ENCODE results near the gene MACROD2.

MACROD2 gene

DNA sequence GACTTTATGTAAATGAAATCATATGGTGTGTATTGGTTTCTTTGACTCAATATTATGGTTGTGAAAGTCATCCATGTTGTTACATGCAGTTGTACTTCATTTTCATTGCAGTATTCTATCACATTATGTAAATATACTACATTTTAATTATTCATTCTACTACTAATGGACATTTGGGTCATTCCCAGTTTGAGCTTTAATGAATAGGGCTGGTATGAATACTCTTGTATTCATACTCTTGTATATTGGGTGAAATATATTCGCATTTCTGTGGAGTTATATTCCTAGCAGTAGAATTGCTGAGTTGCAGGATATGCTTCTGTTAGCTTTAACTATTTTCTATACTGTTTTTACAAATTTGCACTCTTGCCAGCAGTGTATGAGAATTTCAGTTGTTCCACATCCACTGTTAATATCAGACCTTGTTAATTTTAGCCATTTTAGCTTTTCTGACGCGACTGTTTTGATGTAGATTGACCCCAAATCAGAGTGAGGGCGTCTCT, 1633.6 kb downstream of the MACROD2 start:
- FAIRE-seq: no peak

DNA sequence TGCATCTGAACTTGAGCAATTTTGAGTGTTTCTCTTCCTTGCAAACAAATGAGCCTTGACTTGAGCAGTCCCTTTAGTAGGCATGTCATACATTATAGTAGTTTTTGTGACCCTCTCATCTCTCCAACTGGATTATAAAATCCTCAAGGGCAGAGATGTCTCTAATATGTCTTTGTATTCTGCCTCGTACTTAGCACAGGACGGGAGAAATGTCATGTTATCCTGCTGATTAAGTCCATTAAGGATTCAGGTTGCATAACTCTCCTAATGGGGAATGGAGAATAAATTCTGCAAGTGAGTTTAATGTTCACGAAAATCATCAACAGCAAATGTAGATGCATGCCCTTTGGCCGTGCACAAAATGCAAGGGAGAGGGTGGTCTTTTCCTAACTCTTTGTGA, 1635.0 kb downstream of the MACROD2 start:
- DNase-seq (ENCODE audit: low spot score) (no peak), FAIRE-seq (no peak)

More for the DNA sequence above, 1633.6 kb downstream of the MACROD2 start:
- no peak for DNase-seq (ENCODE audit: low spot score)

DNA sequence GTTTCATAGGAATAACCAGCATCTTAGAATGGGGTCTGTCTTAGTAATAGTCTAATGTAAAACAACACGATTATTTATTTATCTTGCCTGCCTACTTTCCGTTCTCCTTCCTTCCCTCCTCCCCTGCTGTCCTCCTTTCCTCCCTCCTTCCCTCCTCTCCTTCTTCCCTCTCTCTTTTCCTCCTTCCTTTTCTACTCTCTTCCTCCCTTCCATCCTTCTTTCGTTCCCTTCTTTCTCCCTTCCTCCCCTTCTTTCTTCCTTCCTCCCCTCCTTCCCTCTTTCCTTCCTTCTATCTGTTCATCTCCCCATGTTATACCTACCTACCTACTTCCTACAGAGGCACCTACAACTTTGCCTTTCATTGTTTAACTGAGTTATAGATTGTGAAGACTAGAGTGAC, 1637.4 kb downstream of the MACROD2 start:
- no peak for FAIRE-seq
- DNase-seq (ENCODE audit: low spot score): no peak

- FAIRE-seq (no peak), DNase-seq (ENCODE audit: low spot score) (no peak)
Observed at GRCh38 chr20:15634102-15634501, 1638.8 kb downstream of the MACROD2 start.

DNA sequence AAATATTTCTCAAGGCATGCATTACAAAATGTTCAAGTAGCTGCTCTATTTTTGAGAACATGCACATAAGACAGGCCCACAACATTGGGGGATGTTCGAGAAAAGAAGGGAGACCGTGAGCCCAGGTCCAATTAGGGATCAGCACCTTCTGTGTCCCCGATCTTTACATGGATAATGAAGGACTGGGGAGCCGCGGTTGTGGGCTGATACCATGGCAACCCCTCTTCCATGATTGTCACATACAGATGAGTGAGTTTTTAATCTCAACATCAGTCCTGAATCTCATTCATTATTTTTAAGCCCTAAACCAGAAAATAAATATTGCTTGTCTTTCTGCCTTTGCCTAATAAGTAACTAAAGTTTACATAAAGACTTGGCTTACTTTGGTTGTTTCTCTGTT, 1642.2 kb downstream of the MACROD2 start:
- DNase-seq (ENCODE audit: low spot score): no peak
- FAIRE-seq: no peak

DNA sequence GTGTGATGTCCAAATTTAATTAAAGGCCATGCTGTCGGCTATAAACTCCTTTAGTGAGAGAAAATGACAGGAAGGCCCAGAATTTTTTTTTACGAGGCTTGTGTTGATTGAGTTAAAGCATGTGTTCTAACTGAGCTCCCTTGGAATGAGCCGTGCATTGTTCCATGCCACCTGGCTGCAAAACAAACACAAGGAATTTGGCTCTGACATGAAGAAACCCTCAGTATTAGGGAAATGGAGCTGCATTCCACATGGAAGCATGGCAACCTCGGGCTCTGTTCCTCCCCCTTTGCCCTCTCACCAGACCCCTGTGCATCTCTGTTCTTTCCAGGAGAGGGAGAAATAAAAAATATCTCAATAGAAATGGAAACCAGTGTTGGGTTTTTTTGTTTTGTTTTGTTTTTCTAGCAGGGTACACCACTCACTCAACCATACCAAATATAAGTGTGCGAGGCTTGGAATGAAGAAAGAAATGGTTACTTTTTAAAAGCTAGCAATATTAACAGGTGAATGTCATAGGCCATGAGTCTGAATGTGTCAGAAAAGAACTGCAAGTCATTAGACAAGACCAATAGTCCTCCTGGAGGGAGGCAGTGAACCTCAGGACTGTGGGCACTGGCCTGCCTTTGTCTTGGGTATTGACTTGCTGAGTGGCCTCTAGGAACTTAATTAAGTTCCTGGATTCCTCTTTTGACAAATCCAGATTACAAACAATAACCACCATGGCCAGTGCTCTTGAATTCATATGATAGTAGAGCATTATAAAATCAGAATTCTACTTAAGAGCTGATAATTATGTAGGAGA, 1642.8 kb downstream of the MACROD2 start:
- no peak for FAIRE-seq

DNA sequence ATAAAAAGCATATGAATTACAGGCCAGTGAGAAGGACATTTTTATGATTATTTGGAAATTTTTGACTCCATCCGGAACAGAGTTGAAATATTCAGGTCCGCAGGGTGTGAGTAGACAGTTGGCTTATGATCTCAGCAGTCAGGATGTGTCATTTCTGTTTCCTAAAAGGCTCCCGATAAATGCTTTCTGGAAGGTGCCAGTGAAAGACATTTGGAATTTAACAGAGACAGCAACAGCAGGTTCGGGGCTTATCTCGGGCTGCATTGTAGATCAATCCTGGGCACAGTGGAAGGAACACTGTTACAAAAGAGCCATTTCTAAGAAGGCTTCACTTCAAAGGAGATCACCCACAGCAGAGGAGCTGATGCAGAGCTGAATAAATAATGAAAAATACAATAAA, 1643.5 kb downstream of the MACROD2 start:
- DNase-seq (ENCODE audit: low spot score): no peak
- FAIRE-seq: no peak

More for the DNA sequence above, 1642.8 kb downstream of the MACROD2 start:
- no peak for DNase-seq (ENCODE audit: low spot score)

DNA sequence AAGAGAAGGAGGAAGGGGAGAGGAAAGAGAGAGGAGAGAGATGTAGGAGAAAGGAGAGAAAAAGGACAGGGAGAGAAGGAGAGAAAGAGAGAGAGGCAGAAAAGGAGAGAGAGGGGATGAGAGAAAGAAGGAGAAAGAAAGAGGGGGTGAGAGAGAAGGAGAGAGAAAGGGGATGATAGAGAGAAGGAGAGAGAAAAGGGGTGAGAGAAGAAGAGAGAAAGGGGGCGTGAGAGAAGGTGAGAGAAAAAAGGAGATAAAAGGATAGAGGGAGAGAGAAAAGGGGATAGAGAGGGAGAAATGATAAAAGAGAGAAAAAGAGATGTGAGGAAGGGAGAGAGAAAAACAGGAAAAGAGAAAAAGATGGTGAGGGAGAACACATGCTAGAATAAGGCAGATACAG, 1644.5 kb downstream of the MACROD2 start:
- FAIRE-seq: no peak
- no peak for DNase-seq (ENCODE audit: low spot score)

DNA sequence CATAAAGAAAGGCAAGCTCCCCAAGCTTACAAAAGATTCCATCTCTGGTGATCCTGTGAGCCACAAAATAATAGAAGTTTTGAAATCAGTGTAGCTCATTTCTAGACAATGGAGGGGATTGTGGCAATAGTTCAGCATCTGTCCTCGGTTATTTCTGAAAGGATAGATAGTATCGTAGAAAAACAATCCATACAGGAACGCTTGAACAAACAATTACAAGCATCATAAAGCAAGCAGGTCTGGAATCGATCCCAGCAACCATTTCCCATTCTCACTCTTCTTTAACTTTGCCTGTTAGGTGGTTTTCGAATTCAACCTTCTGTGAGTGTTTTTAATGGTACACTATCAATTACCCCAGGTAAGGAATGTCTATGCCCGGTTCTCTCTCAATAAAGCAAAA, 1646.8 kb downstream of the MACROD2 start:
- no peak for FAIRE-seq
- DNase-seq (ENCODE audit: low spot score): no peak

- FAIRE-seq (peak; percentile 71), DNase-seq (ENCODE audit: low spot score) (no peak)
Observed at GRCh38 chr20:15642676-15643075, 1647.4 kb downstream of the MACROD2 start.

GRCh38 chr20:15643713-15644112, 1648.4 kb downstream of the MACROD2 start:
- DNase-seq (ENCODE audit: low spot score) (peak; percentile 19), FAIRE-seq (no peak)

- FAIRE-seq (no peak), DNase-seq (ENCODE audit: low spot score) (no peak)
Observed at GRCh38 chr20:15645816-15646215, 1650.5 kb downstream of the MACROD2 start.

GRCh38 chr20:15653396-15654207, 1658.3 kb downstream of the MACROD2 start:
- DNase-seq (ENCODE audit: low spot score): no peak

DNA sequence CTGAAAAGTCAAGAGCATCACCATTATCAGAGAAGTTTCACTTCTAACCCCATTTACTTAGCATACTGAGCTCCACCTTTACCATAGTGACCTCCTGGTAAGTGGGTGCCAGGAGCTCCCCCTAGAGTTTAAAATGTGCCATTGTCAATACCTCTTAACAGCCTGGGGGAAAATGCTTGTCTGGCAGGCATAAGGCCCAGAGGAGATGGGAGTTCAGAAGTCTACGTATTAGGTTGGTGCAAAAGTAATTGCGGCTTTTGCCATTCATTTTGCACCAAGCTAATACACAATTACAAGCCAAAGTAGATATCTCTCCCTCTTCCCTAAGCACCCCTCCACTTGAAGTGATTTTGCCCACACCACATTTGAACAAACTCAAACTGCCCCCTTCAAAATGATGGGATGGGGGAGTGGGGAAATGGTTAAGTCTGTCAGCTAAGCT, 1658.9 kb downstream of the MACROD2 start:
- DNase-seq (ENCODE audit: low spot score) (peak; percentile 34), FAIRE-seq (no peak)

More at GRCh38 chr20:15653396-15654207, 1658.3 kb downstream of the MACROD2 start:
- FAIRE-seq: no peak

- no peak for FAIRE-seq
- no peak for DNase-seq (ENCODE audit: low spot score)
Observed at GRCh38 chr20:15655295-15655874, 1660.1 kb downstream of the MACROD2 start.

DNA sequence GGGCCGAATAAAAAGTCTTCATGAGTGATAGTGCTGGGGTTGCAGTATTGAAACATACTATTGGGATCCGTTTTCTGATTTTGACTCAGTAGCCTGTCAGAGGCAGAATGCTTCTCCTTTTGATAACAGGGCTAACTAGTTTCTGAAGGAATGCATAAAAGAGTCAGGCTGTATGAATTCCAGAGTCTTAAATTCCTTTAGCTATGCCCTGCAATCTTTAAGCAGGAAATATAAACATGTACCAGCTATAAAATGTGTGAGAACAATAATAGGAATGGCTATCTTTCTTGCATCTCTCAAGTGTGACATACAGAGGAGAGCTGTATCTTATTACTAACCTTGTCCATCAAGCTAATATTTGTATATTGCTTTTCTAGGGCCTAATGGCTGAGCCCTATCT, 1660.8 kb downstream of the MACROD2 start:
- no peak for DNase-seq (ENCODE audit: low spot score)
- no peak for FAIRE-seq

DNA sequence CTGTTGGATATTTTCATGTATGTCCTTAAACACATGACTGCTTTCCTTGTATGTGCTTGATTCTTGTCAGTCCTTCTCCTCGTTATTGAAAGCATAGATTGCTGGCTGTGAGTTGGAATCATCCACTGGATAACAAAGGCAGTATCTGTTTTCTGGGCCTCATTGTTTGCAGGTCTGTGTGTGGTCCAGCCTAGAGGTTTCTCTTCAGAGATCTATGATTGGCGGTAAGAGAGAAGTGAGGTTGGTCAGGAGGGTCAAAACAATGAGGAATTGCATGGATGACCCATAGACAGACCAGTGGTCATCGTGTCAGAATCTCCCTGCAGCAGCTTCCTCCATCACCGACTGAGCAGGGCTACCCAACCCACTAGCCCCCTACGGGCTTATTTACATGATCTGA, 1663.0 kb downstream of the MACROD2 start:
- DNase-seq (ENCODE audit: low spot score) (no peak), FAIRE-seq (no peak)

DNA sequence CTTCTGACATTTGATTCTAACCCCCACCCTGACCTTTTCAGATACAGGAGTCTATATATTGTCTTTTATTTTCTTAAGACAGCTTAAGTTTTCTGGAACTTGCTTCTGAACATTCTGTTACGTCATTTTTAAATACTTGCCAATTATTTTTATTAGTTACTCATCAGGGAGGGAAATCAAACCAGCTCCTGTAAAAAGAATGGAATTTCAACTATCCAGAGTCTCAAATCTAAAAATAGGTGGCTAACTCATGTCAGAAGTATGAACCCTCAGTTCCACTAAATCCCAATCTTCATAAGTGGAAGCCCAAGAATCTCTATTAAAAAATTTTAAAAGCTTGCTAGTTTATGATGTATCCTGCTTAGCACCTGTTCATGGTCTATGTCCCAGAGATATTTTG, 1677.9 kb downstream of the MACROD2 start:
- no peak for FAIRE-seq
- DNase-seq (ENCODE audit: low spot score): peak; percentile 33

DNA sequence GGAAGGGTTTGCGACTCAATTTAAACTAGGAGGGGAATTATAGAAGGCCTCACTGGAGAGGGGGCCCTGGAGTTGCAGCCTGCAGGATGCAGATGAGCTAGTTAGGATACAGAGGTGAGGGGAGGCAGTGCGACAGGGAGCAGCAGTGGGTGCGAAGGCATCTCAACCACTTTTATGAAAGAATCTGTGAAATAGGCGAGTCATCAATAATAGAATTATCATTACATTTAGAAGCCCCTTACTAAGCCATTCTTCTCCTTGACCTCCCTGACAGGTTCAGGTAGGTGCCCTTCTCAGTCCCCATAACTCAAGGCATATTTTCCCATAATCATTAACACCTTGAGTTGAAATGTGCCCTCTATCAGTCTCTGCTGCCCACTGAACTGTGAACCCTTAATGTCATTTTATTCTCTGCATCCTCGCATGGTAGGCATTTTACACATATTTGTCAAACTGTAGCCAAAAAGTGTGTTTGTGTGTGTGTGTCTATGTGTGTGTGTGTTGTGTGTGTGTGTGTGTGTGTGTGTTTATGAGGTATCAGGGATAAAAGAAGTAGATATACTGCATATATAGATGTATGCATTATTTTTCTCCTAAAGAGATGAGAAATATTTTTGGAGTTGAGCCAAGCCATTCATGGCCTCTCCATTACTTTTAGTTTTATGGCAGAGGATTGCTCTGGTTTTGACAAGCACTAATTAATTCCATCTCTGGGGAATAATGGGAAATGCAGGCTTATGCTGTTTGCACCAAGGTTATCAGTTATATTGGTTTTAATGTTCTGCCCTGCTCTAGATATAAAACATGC, 1679.1 kb downstream of the MACROD2 start:
- FAIRE-seq (no peak), DNase-seq (ENCODE audit: low spot score) (no peak)

DNA sequence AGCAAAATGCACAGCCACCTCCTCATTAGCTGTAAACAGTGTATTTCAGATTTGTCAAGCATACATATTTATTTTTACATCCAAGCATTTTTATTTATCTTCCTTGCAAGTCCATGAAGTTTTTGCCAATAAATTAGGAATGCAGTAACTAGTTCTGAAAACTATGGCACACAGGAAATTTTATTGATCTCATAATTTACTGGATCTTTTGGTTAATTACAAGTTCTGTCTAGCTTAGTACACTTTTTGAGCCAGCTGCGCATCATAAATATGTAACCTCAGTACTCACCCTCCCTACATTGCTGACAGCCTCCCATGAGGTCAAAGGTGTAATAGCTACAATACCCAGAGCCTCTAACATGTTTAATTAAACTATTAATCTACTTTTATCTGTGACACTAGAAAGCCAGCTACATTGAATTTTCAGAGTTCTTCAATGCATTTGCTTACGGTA, 1679.8 kb downstream of the MACROD2 start:
- FAIRE-seq: no peak
- no peak for DNase-seq (ENCODE audit: low spot score)
